Endothelial cell of umbilical vein (primary cell): ENCODE data around the gene PGAP3. TPM values are rescaled to one million over a fixed set of nuclear protein-coding genes. Genes with fewer than 3 reads are reported as not detected.

ENCODE experiments used
- BruUV-seq: library from RNA; stranded (reverse); fragments of 400-500 nt; replicated peaks from 2 replicates; lab custom pipeline; 2021; lab: Mats Ljungman, UMichigan
- CTCF ChIA-PET: fragments of 300-600, 350-600 bp; sonication (Branson Sonifier 250); formaldehyde crosslinking; loops from one replicate; lab custom pipeline; 2021; ENCODE audit warnings: antibody characterized with exemption, inconsistent platforms; lab: Charles Lee
- POLR2A ChIA-PET: fragments of 300-600, 350-600 bp; sonication (Branson Sonifier 250); formaldehyde crosslinking; loops from one replicate; lab custom pipeline; 2021; ENCODE audit warnings: antibody characterized with exemption, inconsistent platforms; lab: Charles Lee
- DNase-seq: peaks from one replicate; pipeline ENCODE4 v3.0.0-alpha.2; 2011; ENCODE audit warnings: low read depth, low spot score
- FAIRE-seq: peaks from 2 replicates; lab custom pipeline; 2011; peaks lifted over from hg19 to GRCh38; lab: Jason Lieb, UNC
- H2AFZ ChIP-seq: 2 replicates; pipeline ENCODE4 v1.6.0; 2012; ENCODE audit warnings: low read depth, low read length, control low read depth, inconsistent platforms
- H3K27ac ChIP-seq: 2 replicates; pipeline ENCODE4 v1.5.1; 2011; ENCODE audit warnings: low read depth, mild to moderate bottlenecking, control low read depth, low read length, moderate library complexity; ENCODE audit not compliant: insufficient read depth
- H3K27me3 ChIP-seq, 2 experiments: 2 replicates each; pipeline versions ENCODE4 v1.6.0 to v1.6.1; 2011; ENCODE audit warnings: low read length in 2 of 2, mixed read lengths in 1 of 2; ENCODE audit not compliant: control insufficient read depth in 2 of 2, insufficient read depth in 2 of 2
- H3K36me3 ChIP-seq, 2 experiments: 2 replicates in 1 of 2; 3 replicates in 1 of 2; pipeline ENCODE4 v1.5.1; 2011; ENCODE audit warnings: low read length in 2 of 2, mild to moderate bottlenecking in 1 of 2, moderate library complexity in 1 of 2; ENCODE audit not compliant: control insufficient read depth in 2 of 2, insufficient read depth in 2 of 2; ENCODE audit errors: extremely low read depth in 1 of 2
- H3K4me1 ChIP-seq: 3 replicates; pipeline ENCODE4 v1.5.1; 2011; ENCODE audit warnings: mild to moderate bottlenecking, low read length; ENCODE audit not compliant: control insufficient read depth, insufficient read depth; ENCODE audit errors: extremely low read depth
- H3K4me2 ChIP-seq: 2 replicates; pipeline ENCODE4 v1.6.1; 2011; ENCODE audit warnings: low read length, control low read depth, mixed read lengths; ENCODE audit not compliant: insufficient read depth
- H3K4me3 ChIP-seq, 3 experiments: fragments of 200-600 bp in 1 of 3; sonication (generic), shearing (Covaris generic) in 1 of 3; replicated peaks in 1 of 3; 2 replicates each; pipeline ENCODE4 v1.5.1; 2011 to 2016; ENCODE audit warnings: control low read depth in 3 of 3, low read length in 3 of 3, mild to moderate bottlenecking in 2 of 3, inconsistent platforms in 1 of 3, low read depth in 1 of 3, moderate library complexity in 1 of 3; ENCODE audit not compliant: insufficient read depth in 1 of 3
- H3K79me2 ChIP-seq: 2 replicates; pipeline ENCODE4 v1.6.0; 2012; ENCODE audit warnings: low read length, inconsistent platforms; ENCODE audit not compliant: control insufficient read depth, insufficient read depth
- H3K9ac ChIP-seq: replicated peaks from 2 replicates; pipeline ENCODE3; 2011; ENCODE audit warnings: low read length, control low read depth; ENCODE audit not compliant: insufficient read depth; ENCODE audit errors: extremely low read depth
- H3K9me1 ChIP-seq: replicated peaks from 3 replicates; pipeline ENCODE4 v1.6.0; 2011; ENCODE audit warnings: mild to moderate bottlenecking, low read length; ENCODE audit not compliant: control insufficient read depth, insufficient read depth; ENCODE audit errors: extremely low read depth
- H3K9me3 ChIP-seq: replicated peaks from 2 replicates; pipeline ENCODE4 v1.5.1; 2012; ENCODE audit warnings: low read length, inconsistent platforms; ENCODE audit not compliant: control insufficient read depth, insufficient read depth
- H4K20me1 ChIP-seq: replicated peaks from 2 replicates; pipeline ENCODE3; 2011; ENCODE audit warnings: mild to moderate bottlenecking, low read length; ENCODE audit not compliant: control insufficient read depth, insufficient read depth; ENCODE audit errors: extremely low read depth
- CTCF ChIP-seq, 2 donors: IDR thresholded peaks; 1 replicate in 1 of 2; 2 replicates in 1 of 2; pipeline ENCODE4 v1.5.1; 2011; ENCODE audit warnings: low read length in 2 of 2, mild to moderate bottlenecking in 2 of 2, moderate library complexity in 2 of 2, control low read depth in 1 of 2, inconsistent platforms in 1 of 2, low read depth in 1 of 2; ENCODE audit not compliant: insufficient read depth in 1 of 2; ENCODE audit errors: extremely low read depth in 1 of 2
- EZH2 ChIP-seq: IDR thresholded peaks from 2 replicates; pipeline ENCODE4 v1.6.1; 2012; ENCODE audit warnings: borderline replicate concordance, low read depth, mild to moderate bottlenecking, moderate library complexity, low read length, inconsistent platforms; ENCODE audit not compliant: severe bottlenecking
- FOS ChIP-seq: IDR thresholded peaks from 2 replicates; pipeline ENCODE4 v1.6.1; 2011; ENCODE audit warnings: mild to moderate bottlenecking, low read length, moderate library complexity, borderline replicate concordance; ENCODE audit not compliant: insufficient read depth
- GATA2 ChIP-seq: IDR thresholded peaks from 2 replicates; pipeline ENCODE4 v1.7.0; 2011; ENCODE audit warnings: low read depth, mild to moderate bottlenecking, moderate library complexity, mixed read lengths, low read length; ENCODE audit not compliant: insufficient read length, insufficient read depth
- JUN ChIP-seq: IDR thresholded peaks from 2 replicates; pipeline ENCODE4 v1.6.1; 2011; ENCODE audit warnings: borderline replicate concordance, low read depth; ENCODE audit not compliant: insufficient read length, insufficient read depth
- MYC ChIP-seq: IDR thresholded peaks from one replicate; pipeline ENCODE4 v1.6.1; 2011; ENCODE audit warnings: mild to moderate bottlenecking, low read depth, low read length
- POLR2A ChIP-seq: IDR thresholded peaks from 2 replicates; pipeline ENCODE4 v1.6.1; 2012; ENCODE audit warnings: low read depth, mild to moderate bottlenecking, control low read depth, low read length
- POLR2AphosphoS5 ChIP-seq: IDR thresholded peaks from 2 replicates; pipeline ENCODE4 v1.6.1; 2012; ENCODE audit warnings: low read depth, mild to moderate bottlenecking, control low read depth, low read length, moderate library complexity; ENCODE audit not compliant: insufficient read depth
- dilution Hi-C: fragments of 300-500 bp; cut with MboI; formaldehyde crosslinking; loops from one replicate; pipeline ENCODE4 v1.15.0; 2019; ENCODE audit warnings: low sequenced_read_pairs; ENCODE audit not compliant: extremely low pct_ligation_motif_present
- intact Hi-C: fragments of 100-400 bp; cut with micrococcal nuclease; formaldehyde crosslinking; loops from one replicate; pipeline ENCODE4 v1.10.0; 2022
- polyA plus RNA-seq, 4 experiments: library from polyadenylated mRNA; depleted of rRNA in 3 of 4; stranded (reverse) in 3 of 4; unstranded in 1 of 4; fragments of >200 nt; gene quantifications; 2 replicates each; pipeline versions ENCODE4 v1.2.1 to v1.2.3, GENCODE V29; 2011 to 2012; ENCODE audit warnings: missing spikeins in 1 of 4
- total RNA-seq: library from RNA; stranded (reverse); gene quantifications from 2 replicates; pipeline ENCODE4 v1.2.3, GENCODE V29; 2021
- TF ChIP-seq, protein P1 (sequence below): IDR thresholded peaks from 2 replicates; pipeline ENCODE4 v1.6.1; 2011; ENCODE audit not compliant: insufficient read depth, insufficient read length

Gene PGAP3
- total and polyA plus RNA-seq, 2 donors (not counting 3 experiments of a cell fraction or from before 2014, with no cell fraction given): 6.4 to 14.9 TPM

GRCh38 chr17:39677542-39678339 lies 10.1 kb downstream of the PGAP3 start:
- Histone ChIP-seq H3K4me2 (no peak overlapping the region), H2AFZ (no peak overlapping the region), H3K4me1 (no peaks in the 10 kb centered on the region), H3K9me1 (no peaks in the 10 kb centered on the region), H3K36me3 (no peaks in the 10 kb centered on the region), H3K4me3 (no peak overlapping the region), H3K9me3 (no peaks in the 10 kb centered on the region), H3K27ac (no peak overlapping the region), H3K9ac (no peak overlapping the region), H3K27me3 (no peaks in the 10 kb centered on the region), H4K20me1 (no peaks in the 10 kb centered on the region), H3K79me2 (no peaks in the 10 kb centered on the region)
- intact Hi-C loops (no loop called here), dilution Hi-C loops (no loop called here)
- DNase-seq (no peak), FAIRE-seq (no peak)
- POLR2A ChIA-PET: no interaction called here
- CTCF ChIA-PET: interaction anchor here (0.8 to 13.1 kb wide), 4 partner anchors 11 to 58 kb away, joined by 3 to 291 read pairs (median 5); no protein-coding TSS in a partner anchor
- no TSS peak for BruUV-seq
- no peak for TF ChIP-seq EZH2
- TF ChIP-seq, protein P1, sequence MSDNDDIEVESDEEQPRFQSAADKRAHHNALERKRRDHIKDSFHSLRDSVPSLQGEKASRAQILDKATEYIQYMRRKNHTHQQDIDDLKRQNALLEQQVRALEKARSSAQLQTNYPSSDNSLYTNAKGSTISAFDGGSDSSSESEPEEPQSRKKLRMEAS: no peak
- no peak for TF ChIP-seq MYC
- no peak for TF ChIP-seq POLR2AphosphoS5
- no peak for TF ChIP-seq POLR2A
- no peak for TF ChIP-seq GATA2
- TF ChIP-seq CTCF (IDR thresholded peaks at IDR 0.05; ENCODE audit: extremely low read depth in 1 of 2, insufficient read depth in 1 of 2, low read depth in 1 of 2, low read length in 2 of 2): no peak
- no peak for TF ChIP-seq FOS
- no peak for TF ChIP-seq JUN
